Activated CD8-positive, alpha-beta memory T cell treated with anti-CD3 and anti-CD28 coated beads for 1 hour (primary cell): ENCODE results near the gene SPATA13.
"Not testable (repeated sequence)": the region's sequence is repeated elsewhere in the genome, so short reads cannot be mapped to it uniquely, and the experiment has no call there.

Experiments used
- DNase-seq, 2 donors: peaks; one replicate each; pipeline ENCODE4 v3.0.0-alpha.2; 2020; ENCODE audit warnings: low read depth in 1 of 2; ENCODE audit errors: extremely low read depth in 1 of 2

The SPATA13 gene

DNA sequence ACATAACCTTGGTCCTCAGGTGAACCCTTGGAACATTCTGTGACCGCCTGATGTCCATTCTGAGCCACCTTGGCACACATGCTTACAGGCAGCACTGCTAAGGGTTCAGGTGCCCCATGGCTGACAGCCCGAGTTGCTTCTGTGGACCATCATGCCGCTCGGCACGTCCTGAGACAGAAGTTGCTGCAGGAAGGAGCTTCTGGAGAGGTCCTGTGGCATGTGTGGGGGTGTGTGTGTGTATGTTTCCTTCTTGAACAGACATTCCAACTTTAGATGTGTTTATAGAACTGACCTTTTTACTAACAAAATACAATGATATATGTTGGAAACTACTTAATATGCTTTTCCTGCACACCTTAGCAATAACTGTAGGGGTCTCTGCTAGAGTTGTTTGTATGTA is 144.1 kb downstream of the SPATA13 start:
- no peak for DNase-seq

- DNase-seq = no peak
Measured at GRCh38 chr13:24306632-24307031, 146.1 kb downstream of the SPATA13 start.

DNA sequence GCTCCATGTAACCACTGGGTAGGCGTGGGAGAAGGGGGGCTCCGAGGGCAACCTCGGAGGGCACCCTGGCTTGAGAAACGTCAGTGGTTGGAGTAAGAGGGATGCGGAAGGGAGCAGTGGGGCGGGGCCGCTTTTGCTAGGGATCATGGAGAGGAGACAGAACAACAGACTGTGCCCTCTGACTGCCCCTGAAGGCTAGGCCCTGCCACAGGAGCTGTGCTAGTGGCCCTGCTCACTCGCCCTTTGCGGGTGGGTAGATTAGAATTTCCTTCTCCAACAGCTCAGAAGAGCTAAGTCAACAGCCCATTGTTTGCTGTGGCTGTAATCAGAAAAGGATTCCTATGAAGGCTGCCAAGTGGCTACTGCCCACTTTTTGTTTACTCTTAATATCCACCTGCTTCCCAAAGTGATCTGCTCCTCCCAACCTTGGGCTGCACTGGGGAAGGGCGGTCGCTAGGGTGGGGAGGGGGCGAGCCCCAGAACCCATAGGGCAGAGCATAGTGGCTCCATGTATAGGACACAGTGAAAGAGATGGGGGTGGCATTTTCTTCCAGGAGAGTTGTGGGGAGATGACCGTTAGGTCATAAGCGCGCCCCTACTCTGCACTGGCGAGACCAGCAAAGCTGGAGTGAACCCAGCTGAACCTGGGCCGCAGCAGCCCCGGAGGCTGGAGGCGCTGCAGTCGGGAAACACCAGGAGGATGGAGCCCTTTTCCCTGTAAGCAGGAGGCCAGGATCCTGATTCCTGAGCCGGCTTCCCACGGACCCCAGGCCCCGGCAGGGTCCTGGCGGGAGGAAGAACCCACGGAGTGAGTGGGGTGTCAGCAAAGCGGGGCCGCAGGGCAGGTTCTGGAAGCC is 146.9 kb downstream of the SPATA13 start:
- DNase-seq = no peak

GRCh38 chr13:24308068-24308445 is 147.5 kb downstream of the SPATA13 start:
- DNase-seq = no peak

DNA sequence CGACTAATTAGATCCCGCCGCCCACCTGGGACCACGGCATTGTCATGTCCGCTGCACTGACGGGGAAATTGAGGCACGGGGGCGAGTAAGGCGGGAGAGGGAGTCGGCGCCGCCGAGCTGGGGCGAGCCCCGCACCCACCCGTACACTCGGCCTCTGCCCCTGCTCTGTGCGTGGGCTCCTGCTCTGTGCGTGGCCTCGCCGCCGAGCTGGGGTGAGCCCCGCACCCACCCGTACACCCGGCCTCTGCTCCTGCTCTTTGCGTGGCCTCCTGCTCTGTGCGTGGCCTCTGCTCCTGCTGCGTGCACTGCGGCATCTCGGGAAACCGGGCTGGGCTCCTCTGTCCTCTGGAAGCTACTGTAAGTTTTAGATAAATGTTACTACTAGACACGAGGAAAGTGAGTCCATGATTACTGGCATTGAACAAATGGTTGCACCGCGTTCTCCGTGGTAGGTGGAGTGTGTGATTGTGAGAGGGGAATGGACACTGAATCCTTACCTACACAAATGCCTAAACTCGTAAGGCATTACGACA is 148.0 kb downstream of the SPATA13 start:
- DNase-seq = no peak

DNA sequence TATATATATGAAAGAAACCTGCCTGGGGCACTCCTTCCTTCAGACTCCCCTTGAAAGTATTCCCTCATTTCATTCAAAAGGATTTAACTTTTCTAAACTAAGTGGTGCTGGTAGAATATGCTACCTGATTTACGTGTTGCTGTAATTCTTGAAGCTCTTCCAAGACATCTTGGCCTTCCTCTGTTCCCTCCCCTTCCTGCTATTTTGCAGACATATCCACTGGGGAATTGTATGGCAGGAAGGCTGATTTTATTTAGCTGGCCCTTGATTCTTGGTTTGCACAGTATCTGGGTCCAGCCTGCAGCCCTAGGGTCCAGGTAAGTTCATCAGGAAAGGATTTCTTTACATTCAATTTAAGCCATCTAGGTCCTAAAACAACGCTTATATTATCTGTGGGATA is 148.8 kb downstream of the SPATA13 start, which contains the start of gene C1QTNF9:
TSS of gene C1QTNF9 (plus strand) at position 281 of the 400 bp plus-strand sequence. CDS start 6,424 bp downstream, outside the sequence.
- DNase-seq = not testable (repeated sequence)

DNA sequence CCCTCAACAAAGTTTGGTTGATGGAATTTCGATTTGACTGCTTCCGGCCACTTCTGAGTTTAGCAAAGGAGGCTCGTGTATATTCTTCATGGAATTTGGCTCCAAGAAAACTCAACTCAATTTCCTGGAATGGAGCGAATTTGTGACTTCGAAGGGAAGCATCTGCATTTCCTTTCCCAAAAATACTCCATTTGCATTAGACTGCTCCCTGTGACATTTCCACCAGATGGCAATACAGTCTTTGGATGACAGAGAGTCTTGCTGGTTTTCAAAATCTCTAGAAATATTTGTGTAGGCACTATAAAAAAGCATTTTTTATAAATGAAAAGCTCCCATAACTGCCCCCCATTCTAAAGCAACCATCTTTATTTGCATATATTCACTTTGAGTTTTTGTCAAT is 152.9 kb downstream of the SPATA13 start:
- no peak for DNase-seq

DNA sequence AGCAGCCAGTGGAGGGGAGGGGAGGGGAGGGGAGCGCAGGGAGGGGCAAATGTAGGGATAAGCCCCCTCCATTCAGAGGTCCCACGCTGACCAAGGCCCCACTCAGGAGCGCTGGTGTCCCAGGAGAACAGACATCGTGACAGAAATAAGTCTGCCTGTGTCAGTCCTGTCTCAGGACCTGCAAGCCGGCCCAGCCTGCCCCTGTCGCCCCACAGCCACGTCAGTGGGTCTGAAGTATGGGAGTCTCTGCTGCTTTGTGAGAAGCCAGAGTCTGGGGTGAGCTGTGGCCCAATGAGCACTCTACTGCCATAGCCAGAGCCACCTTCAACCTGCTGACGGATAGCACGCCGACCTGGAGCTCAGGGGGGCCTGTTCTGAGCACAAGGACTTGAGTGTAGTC is 157.3 kb downstream of the SPATA13 start:
- DNase-seq = not testable (repeated sequence)

DNA sequence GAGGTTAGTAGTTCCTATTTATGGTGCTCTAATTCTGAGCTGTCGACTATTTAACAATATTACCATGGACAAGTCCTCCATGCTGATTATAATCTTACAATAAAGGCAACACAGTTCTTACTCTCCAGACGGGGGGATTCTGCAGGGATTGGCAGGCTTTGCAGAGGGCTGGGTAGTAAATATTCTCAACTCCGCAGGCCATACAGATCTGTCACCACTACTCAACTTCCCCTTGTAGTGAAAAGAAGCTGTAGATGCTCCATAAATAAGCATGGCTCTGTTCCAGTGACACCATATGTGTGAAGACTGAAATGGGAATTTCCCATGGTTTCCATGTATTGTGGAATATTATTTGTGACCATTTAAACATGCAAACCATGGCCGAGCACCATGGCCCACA is 158.4 kb downstream of the SPATA13 start:
- not testable (repeated sequence) for DNase-seq

DNA sequence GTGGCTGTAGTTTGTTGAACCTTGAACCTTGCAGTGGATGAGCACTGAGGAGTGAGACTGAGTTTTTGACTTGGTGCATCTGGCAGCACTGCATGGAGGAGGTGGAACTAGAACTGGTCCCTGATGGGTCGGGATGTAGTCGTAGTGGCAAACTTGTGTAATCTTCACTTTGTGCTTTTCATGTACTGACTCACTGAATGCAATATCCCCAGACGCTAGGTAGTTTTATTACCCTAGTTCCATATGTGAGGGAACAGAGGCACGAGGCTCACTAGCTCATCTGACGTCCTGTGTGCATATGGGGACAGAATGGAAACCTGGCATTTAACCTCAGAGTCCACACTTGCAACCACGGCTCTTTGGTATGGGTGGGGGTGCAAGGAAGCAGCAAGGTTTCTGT is 159.1 kb downstream of the SPATA13 start:
- not testable (repeated sequence) for DNase-seq

DNA sequence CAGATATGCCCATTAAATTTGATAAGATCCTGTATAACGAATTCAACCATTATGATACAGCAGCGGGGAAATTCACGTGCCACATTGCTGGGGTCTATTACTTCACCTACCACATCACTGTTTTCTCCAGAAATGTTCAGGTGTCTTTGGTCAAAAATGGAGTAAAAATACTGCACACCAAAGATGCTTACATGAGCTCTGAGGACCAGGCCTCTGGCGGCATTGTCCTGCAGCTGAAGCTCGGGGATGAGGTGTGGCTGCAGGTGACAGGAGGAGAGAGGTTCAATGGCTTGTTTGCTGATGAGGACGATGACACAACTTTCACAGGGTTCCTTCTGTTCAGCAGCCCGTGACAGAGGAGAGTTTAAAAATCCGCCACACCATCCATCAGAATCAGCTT is 160.9 kb downstream of the SPATA13 start:
- DNase-seq = not testable (repeated sequence)

DNA sequence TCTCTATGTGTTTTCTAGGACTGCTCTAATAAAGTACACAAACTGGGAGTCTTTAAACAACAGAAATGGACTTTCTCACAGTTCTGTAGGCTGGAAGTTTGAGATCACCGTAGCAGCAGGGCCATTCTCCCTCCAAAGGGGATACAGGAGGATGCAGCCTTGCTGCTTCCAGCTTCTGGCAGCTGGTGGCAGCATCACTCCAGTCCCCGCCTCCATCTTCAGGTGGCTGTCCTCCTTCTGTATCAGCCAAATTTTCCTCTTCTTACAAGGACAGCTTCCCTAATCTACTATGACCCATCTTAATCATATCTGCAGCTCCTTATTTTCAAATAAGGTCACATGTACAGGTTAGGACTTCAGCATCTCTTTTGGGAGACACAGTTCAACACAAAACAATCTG is 161.9 kb downstream of the SPATA13 start:
- not testable (repeated sequence) for DNase-seq

- no peak for DNase-seq
Measured at GRCh38 chr13:24323036-24323738, 162.7 kb downstream of the SPATA13 start.

GRCh38 chr13:24323739-24324075 is 163.2 kb downstream of the SPATA13 start:
- no peak for DNase-seq

GRCh38 chr13:24327598-24327997 is 167.1 kb downstream of the SPATA13 start:
- DNase-seq = not testable (repeated sequence)

DNA sequence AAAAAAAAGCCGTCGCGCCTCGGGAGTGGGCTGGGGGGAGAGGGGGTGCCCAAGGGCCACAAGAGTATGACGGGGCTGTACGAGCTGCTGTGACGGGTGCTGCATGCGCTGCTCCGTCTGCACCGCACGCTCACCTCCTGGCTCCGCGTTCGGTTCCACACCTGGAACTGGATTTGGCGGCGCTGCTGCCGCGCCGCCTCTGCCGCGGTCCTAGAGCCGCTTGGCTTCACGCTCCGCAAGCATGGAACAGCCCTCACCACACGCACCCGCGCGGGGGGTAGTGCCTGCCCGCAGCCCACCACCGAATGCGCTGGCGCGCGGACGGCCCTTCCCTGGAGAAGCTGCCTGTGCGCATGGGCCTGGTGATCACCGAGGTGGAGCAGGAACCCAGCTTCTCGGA is 167.6 kb downstream of the SPATA13 start:
- no peak for DNase-seq

- no peak for DNase-seq
Measured at GRCh38 chr13:24338721-24339120, 178.2 kb downstream of the SPATA13 start.

- no peak for DNase-seq
Measured at GRCh38 chr13:24339937-24340607, 179.6 kb downstream of the SPATA13 start.

DNA sequence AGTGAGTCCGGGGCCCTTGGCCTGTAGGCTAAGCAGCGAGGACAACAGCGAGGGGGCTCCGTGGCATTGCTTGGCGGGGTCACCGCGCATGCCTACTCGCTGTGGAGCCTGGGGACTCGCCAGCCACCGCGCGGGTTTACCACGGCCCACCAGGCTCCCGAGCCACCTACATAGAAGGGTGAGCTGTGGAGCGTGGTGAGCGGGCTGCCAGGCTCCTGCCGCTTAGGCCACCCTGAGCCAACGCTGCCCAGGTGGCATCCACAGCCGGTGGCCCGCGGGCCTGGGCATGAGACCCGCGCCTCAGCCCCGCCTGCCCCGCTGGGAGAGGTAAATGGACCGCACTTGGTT is 180.1 kb downstream of the SPATA13 start:
- DNase-seq = no peak

DNA sequence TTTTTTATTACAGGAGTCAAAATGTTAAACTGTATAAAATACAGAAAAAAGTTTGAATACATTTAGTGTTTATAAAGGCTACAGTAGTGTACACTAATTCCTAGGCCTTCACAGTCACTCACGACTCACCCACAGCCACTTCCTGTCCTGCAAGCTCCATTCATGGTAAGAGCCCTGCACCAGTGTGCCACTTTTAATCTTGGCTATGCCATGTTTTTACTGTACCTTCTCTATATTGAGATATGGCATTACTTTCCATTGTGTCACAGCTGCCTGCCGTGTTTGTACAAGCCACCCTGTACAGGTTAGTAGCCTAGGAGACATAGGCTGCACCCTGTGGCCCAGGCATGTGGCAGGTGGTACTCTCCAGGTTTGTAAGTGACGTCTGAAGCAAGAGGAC is 180.9 kb downstream of the SPATA13 start:
- DNase-seq = no peak

GRCh38 chr13:24348385-24348784 is 187.9 kb downstream of the SPATA13 start:
- DNase-seq = no peak
